ACHN (cell line): ENCODE data around the gene ODAM.
"Not testable (repeated sequence)": the region's sequence is repeated elsewhere in the genome, so short reads cannot be mapped to it uniquely, and the experiment has no call there.

Source experiments
- DNase-seq: peaks from one replicate; pipeline ENCODE4 v3.0.0-alpha.2; 2015
- in situ Hi-C: cut with HindIII; loops from 2 replicates; pipeline ENCODE4 v1.10.0; 2017; ENCODE audit warnings: low sequenced_read_pairs, low pct_ligation_motif_present, low pct_unique_long_range_greater_than_20kb

Gene ODAM

DNA sequence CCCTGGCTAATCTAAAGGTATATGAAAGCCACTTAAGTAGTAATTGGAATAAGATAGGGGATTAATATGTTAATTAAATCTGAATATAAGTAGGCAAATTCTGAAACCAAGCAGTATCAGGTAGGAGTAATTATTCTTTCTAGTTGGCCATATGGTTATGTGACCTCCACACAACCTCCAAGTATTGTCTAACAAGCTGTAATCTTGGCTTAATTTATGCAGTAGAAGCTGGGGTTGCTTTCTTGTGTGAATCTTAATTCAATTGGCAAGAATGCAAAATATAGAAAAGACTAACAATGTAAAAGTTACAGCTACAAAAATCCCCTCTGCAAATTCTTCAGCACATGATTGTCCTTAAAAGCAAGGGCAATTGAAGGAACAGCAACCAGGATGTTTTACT is 20.6 kb downstream of the ODAM start:
- DNase-seq, in situ Hi-C loops: not testable (repeated sequence)

- in situ Hi-C loops, DNase-seq: not testable (repeated sequence)
Observed at GRCh38 chr4:70216550-70216949, 21.0 kb downstream of the ODAM start.

GRCh38 chr4:70221389-70221788 is 25.9 kb downstream of the ODAM start:
- DNase-seq, in situ Hi-C loops: not testable (repeated sequence)

DNA sequence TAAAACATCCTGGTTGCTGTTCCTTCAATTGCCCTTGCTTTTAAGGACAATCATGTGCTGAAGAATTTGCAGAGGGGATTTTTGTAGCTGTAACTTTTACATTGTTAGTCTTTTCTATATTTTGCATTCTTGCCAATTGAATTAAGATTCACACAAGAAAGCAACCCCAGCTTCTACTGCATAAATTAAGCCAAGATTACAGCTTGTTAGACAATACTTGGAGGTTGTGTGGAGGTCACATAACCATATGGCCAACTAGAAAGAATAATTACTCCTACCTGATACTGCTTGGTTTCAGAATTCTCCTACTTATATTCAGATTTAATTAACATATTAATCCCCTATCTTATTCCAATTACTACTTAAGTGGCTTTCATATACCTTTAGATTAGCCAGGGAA is 26.3 kb downstream of the ODAM start:
- DNase-seq, in situ Hi-C loops: not testable (repeated sequence)

DNA sequence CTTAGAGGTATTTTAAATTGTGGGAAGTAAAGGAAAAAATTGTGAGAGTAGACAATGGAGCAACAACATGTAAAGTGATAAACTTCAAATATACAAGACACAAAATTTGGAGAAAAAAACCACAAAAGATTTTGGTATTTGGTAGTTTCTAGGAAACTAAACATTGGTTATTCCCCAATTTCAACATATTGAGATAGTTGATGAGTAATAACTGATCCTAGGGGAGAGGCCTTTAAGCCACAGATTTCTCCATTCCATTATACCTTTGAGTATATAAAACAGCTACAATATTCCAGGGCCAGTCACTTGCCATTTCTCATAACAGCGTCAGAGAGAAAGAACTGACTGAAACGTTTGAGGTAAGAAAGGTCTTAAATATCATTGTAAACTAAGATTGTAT is 30.3 kb downstream of the ODAM start, which contains the start of gene FDCSP:
TSS of gene FDCSP (plus strand) at position 301 of the 400 bp plus-strand sequence. CDS start 5,071 bp downstream, outside the sequence.
- DNase-seq, result no peak
- in situ Hi-C loops, result no loop called here

DNA sequence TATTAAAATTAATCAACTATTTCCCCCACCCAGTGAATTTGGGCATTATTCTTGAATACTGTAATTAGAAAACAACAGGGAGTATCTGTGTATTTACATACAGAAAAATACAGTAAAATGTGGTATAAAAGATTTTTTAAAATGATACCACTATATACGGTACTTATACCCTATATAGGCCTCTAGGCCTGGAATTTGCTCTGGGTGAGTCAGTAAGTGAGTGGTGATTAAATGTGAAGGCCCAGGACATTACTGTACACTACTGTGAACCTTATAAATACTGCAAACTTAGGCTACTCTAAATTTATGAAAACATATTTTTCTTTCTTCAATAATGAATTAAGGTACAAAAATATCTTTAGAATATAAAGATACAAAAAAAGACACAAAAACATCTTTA is 40.6 kb downstream of the ODAM start:
- DNase-seq, result no peak
- in situ Hi-C loops, result no loop called here

GRCh38 chr4:70239131-70239883 is 43.8 kb downstream of the ODAM start:
- no peak for DNase-seq
- in situ Hi-C loops, result no loop called here

- in situ Hi-C loops, result no loop called here
- DNase-seq, result no peak
Observed at GRCh38 chr4:70239884-70240591, 44.5 kb downstream of the ODAM start.

- DNase-seq, in situ Hi-C loops: not testable (repeated sequence)
Observed at GRCh38 chr4:70242297-70242696, 46.8 kb downstream of the ODAM start, which contains the start of gene CSN3. CSN3 (plus strand) TSS chr4:70242597; CDS start chr4:70244820, 2,223 bp downstream.

DNA sequence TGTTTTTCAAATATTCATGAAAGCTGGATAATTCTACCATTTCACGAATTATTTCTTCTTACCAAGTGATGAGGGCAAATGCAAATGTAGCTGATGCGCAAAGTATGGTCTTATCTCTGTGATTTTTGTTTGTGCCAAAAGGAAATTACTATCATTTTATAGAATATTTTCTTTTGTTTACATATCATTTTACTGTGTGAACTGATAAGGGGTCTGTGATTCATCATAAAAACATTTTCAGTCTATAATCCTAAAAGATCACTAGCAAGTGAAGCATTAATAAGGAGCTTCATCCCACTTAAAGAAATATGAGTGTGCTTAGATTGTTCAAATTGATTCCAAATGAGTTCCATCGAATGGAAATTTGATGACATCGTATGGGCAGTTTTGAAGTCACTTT is 47.6 kb downstream of the ODAM start:
- in situ Hi-C loops, result no loop called here
- no peak for DNase-seq

DNA sequence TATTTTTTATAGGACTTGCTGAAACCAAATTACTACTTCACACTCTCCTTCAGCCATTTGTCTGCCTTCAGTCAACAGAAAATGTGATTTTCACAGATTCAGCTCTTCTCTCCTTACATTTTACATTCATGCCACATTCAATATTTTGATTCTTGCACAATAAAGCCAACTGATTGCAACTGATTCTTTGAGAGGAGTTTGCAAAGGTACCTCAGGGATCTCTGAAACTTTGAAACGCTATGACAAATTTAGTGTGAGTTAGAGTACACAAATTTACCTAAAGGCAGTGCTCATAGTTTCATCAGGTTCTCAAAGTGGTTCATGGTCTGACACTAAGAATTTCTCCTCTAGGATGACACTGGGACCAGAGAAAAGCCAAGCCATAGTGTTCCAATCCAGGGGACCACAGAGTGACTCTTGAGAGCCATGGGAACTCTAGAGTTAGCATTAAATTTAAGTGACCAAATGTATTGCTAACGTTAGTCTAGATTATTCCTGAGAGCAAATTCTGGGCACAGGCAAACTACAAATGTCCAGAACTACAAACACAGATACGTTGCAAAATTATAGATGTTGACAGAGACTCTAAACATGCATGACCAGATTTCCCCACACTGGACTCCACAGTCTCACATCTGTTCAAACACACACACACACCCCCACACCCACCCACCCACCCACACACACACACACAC is 55.9 kb downstream of the ODAM start:
- in situ Hi-C loops, result no loop called here
- DNase-seq, result no peak

DNA sequence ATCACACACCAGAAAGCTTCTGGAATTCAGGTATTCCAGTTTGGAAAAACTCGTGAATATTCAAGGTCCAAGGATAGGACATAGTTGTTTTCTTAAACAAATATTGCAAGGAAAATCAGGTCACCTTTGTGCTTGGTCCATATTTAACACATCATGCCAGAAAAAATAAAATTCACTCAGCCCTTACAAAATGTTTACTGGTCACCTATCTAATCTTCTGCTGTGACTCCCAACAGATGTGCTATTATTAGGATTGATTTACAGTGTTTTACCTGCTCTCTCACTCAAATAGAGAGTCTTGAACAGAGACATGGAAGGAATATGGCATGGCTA is 56.4 kb downstream of the ODAM start:
- in situ Hi-C loops, result no loop called here
- DNase-seq, result no peak
